GM19351 (cell line): ENCODE results near the gene SGTB.
"Not testable (repeated sequence)": the region's sequence is repeated elsewhere in the genome, so short reads cannot be mapped to it uniquely, and the experiment has no call there.

ENCODE experiments used
- ATAC-seq: cut with Tn5 transposase; IDR thresholded peaks from one replicate; pipeline ENCODE4 v1.9.1; 2021; ENCODE audit warnings: mild to moderate bottlenecking, moderate library complexity; ENCODE audit not compliant: unreplicated experiment

The SGTB gene

DNA sequence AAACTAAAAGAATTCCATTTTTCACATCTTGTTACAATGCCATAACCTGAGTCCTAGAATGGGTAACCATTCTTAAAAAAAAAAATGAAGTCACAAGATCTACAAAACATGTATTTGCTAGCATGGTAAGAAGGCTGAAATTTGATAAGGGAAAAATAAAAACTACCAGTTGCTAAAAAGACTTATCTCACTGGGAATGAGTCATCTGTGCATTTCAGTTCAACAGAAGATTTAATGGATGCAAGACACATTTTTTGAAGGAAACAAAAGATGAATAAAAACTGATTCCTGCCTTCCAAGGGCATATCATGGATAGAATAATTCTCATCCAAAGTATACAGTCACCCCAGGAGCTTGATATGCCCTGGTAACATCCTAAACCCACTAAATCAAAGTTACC, 47.2 kb downstream of the SGTB start:
- no peak for ATAC-seq

GRCh38 chr5:65672796-65673195, 49.1 kb downstream of the SGTB start:
- no peak for ATAC-seq

- ATAC-seq = no peak
Observed at GRCh38 chr5:65668696-65669095, 53.2 kb downstream of the SGTB start.

DNA sequence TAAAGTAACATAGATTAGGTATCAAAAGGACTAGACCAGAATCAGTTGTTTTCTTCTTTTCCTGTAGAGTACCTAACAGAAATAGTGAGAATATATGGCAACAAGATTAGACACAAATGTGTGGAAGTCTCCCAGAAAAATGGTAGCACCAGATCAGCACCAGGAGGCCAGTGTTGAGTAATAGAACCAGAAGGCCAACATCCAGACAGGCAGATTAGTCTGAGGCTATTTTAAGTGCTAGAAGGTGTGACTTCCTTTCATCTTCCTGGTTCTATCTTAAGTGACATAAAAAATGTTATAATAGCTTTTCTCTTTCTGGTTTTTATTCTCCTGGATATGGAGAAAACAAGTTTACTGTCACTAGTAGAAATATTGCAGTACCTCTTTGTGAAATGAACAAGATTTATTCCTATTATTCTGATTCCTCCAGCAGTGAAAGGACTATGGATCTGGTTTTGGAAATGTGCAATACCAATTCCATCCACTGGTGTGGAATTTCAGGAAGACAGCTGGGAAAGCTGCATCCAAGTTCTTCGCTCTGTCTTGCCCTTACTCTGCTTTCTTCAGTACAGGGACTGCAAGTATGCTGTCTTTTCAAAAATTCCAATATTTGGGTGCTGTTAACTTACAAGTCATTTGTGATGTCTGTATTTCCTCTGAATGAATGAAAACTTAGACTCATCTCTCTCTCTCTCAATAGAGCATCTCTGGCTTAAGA, 57.9 kb downstream of the SGTB start:
- ATAC-seq = no peak

- ATAC-seq = no peak
Observed at GRCh38 chr5:65654713-65655112, 67.2 kb downstream of the SGTB start.

DNA sequence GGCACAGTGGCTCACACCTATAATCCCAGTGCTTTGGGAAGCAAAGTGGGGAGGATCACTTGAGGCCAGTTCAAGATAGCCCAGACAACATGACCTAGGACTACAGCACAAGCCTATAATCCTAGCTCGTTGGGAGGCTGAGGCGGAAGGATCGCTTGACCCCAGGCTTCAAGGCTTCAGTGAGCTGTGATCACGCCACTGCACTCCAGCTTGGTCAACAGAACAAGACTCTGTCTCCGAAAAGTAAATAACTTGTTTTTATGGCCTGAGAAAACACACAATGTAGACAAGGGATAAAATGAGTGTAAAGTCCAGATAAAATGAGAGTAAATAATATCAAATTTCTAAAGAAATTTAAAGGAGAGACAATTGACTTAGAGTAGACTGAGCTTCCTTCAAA, 70.8 kb downstream of the SGTB start:
- no peak for ATAC-seq

GRCh38 chr5:65647941-65648340, 74.0 kb downstream of the SGTB start:
- ATAC-seq = no peak

- ATAC-seq = no peak
Observed at GRCh38 chr5:65646938-65647337, 75.0 kb downstream of the SGTB start.

DNA sequence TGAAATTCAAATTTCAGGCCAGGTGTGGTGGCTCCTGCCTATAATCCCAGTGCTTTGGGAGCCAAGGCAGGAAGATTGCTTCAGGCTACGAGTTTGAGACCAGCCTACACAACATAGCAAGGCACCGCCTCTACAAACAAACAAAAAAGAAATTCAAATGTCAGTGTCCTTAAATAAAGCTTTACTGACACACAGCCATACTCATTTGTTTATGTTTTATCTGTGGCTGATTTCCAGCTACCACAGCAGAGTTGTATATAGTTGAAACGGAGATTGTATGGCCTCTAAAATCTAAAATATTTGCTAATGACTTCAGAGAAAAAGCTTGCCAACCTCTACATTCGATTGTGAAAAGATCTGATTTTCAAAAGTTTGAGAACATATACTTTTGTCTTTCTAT, 81.7 kb downstream of the SGTB start:
- ATAC-seq = no peak

GRCh38 chr5:65630981-65631380, 90.9 kb downstream of the SGTB start:
- ATAC-seq = no peak

DNA sequence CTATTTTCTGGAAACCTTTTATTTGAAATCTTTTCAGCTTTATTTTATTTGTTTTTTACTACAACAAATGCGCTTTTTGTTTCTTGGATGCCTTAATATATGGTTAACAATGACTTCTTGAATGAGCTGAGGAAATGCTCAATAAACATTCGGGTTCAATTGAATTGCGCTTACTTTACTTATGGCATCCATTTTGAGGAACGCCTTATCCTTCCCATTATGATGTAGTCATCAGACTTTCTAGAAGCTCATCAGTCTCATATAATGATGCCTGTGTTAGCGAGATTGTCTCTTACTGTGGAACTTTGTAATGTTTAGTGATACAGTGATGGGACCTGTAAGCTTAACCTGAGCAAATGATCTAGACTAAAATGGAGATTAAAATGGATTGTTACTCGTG, 96.2 kb downstream of the SGTB start:
- no peak for ATAC-seq

- peak; percentile 67 for ATAC-seq
Observed at GRCh38 chr5:65624571-65625555, 97.0 kb downstream of the SGTB start, which contains the start of the genes SHLD3 and TRAPPC13. SHLD3 (plus strand) TSS chr5:65625027; CDS start chr5:65629588, 4,561 bp downstream. TRAPPC13 (plus strand) TSS chr5:65625027; CDS start chr5:65625061, 34 bp downstream.

- ATAC-seq = peak; percentile 95
Observed at GRCh38 chr5:65624025-65624570, 97.8 kb downstream of the SGTB start, which contains the start of gene TRIM23. TRIM23 (minus strand) TSS chr5:65624333; CDS start chr5:65624274, 59 bp downstream.

GRCh38 chr5:65623482-65623881, 98.4 kb downstream of the SGTB start:
- ATAC-seq = no peak

- not testable (repeated sequence) for ATAC-seq
Observed at GRCh38 chr5:65621961-65622360, 99.9 kb downstream of the SGTB start.

DNA sequence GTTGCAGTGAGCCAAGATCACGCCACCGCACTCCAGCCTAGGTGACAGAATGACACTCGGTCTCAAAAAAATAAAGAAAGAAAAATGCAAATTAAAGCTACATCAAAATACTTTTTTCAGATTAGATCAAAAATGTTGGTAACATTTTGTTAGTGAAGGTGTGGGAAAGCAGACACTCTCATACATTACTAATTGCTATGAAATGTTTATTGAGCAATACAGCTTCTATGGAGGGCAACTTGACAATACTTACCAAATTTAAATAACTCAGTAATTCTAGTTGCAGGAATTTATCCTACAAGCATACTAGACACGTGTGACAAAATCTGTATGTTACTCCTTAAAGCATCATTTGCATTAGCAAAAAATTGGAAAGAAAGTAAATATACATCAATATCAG, 101.9 kb downstream of the SGTB start:
- ATAC-seq = no peak
